ENCODE results near the gene MCUB. TPM values are rescaled to one million over a fixed set of nuclear protein-coding genes. Genes with fewer than 3 reads are reported as not detected.

The MCUB gene
- total RNA-seq, 1 experiment from 2014 or later = 14.8 TPM

GRCh38 chr4:109610489-109610888 lies 50.4 kb downstream of the MCUB start:
- H3T11ph ChIP-seq (ENCODE audit: low read length) = no peak overlapping the region
- TF ChIP-seq CTCF (conservative IDR thresholded peaks at IDR 0.05) = no peak

More at GRCh38 chr4:109610489-109610888, 50.4 kb downstream of the MCUB start:
- H3K27ac Mint-ChIP-seq = no peak overlapping the region
- Histone ChIP-seq H3K27me3 (ENCODE audit: insufficient read depth, low read length) (no peaks in the 10 kb centered on the region), H2BK15ac (ENCODE audit: low read depth, low read length) (no peak overlapping the region), H3K14ac (ENCODE audit: insufficient read depth, low read length) (no peak overlapping the region), H3K79me1 (ENCODE audit: insufficient read depth, low read depth, low read length, poor library complexity, severe bottlenecking) (no peaks in the 10 kb centered on the region), H3K9ac (ENCODE audit: extremely low read depth, insufficient read length, low read length) (no peak overlapping the region), H4K5ac (ENCODE audit: insufficient read length, low read depth, low read length) (no peak overlapping the region), H2BK120ac (ENCODE audit: low read depth, low read length, poor library complexity, severe bottlenecking) (no peak overlapping the region), H2AFZ (ENCODE audit: low read length) (no peak overlapping the region), H3K18ac (ENCODE audit: insufficient read length, low read depth, low read length) (no peak overlapping the region), H3K23ac (ENCODE audit: insufficient read length, low read depth, low read length) (no peak overlapping the region), H4K20me1 (ENCODE audit: control insufficient read depth, insufficient read depth, insufficient read length) (no peaks in the 10 kb centered on the region), H3K9me3 (ENCODE audit: control insufficient read depth, low read depth, low read length) (no peaks in the 10 kb centered on the region), H4K8ac (replicated peaks; ENCODE audit: insufficient read length, low read depth, low read length) (no peak overlapping the region), H3K4me1 (ENCODE audit: insufficient read depth, low read length) (no peaks in the 10 kb centered on the region), H3K4me2 (ENCODE audit: insufficient read depth, insufficient read length, low read length) (no peak overlapping the region), H2BK5ac (ENCODE audit: insufficient read length, low read length) (no peak overlapping the region), H3K56ac (ENCODE audit: insufficient read length, low read depth, low read length) (no peak overlapping the region), H3K23me2 (ENCODE audit: insufficient read length, low read depth, low read length, poor library complexity, severe bottlenecking) (no peaks in the 10 kb centered on the region), H4K91ac (ENCODE audit: insufficient read length, low read depth, low read length) (no peak overlapping the region), H3K4ac (ENCODE audit: low read depth, low read length) (no peak overlapping the region), H2BK12ac (ENCODE audit: insufficient read length, low read depth, low read length) (no peak overlapping the region), H2BK20ac (ENCODE audit: low read depth, low read length, poor library complexity, severe bottlenecking) (no peak overlapping the region), H2AK5ac (ENCODE audit: insufficient read length, low read length) (no peak overlapping the region), H3K79me2 (ENCODE audit: insufficient read depth, low read length) (no peaks in the 10 kb centered on the region), H3K27ac (ENCODE audit: insufficient read length, low read depth, low read length) (no peak overlapping the region)
- no peak for DNase-seq
- H3K9me3 Mint-ChIP-seq = peaks cover 2 to 9% of the 10 kb centered on the region in 2 experiments; a peak in 2 of 5 replicates
- no CpG with 5 or more reads among the region's 5 CpGs for WGBS (ENCODE audit: extremely low coverage, insufficient read length, low lambda C conversion rate)
- no peaks in the 10 kb centered on the region for H3K4me1 Mint-ChIP-seq
- H3K4me3 Mint-ChIP-seq = no peak overlapping the region
- no peaks in the 10 kb centered on the region for H3K27me3 Mint-ChIP-seq (ENCODE audit: low read depth)
- H3K36me3 Mint-ChIP-seq (ENCODE audit: insufficient read depth in 1 of 3, low read depth in 3 of 3) = peaks cover 1 to 8% (median 2%) of the 10 kb centered on the region in 3 experiments; a peak in 4 of 7 replicates

Measured in H9 (cell line).